Measurements from ENCODE around the gene CBY1.

DNA sequence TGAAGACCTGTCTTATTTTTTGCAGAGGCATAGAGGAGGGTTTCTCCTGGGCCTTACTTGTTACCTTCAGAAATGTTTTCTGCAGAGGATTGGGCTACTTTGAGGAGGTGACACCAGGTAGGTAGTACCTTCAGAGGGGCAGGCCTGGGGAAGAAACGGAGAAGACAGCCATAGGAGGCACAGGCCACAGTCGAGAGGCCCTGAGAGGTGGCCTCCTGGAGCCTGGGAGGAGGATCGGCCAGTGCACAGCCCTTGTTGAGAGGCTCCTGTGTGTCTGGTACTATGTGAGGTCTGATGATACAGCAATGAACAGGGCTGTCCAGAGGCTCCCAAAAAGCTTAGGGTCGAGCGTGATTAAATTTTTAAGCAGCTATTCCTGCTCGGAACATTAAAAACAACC lies 60.8 kb downstream of the CBY1 start:
- no peak for TF ChIP-seq TAF1 (IDR thresholded peaks at IDR 0.05; ENCODE audit: low read depth, low read length)
- no peak for TF ChIP-seq POLR2A (IDR thresholded peaks at IDR 0.05; ENCODE audit: low read depth, low read length)
- TF ChIP-seq POLR2AphosphoS5 (IDR thresholded peaks at IDR 0.05; ENCODE audit: low read depth, low read length), result no peak
- TF ChIP-seq SPI1 (IDR thresholded peaks at IDR 0.05; ENCODE audit: low read depth, low read length), result no peak
